HepG2 (cell line): ENCODE data around the gene PIH1D2. TPM values are rescaled to one million over a fixed set of nuclear protein-coding genes. Genes with fewer than 3 reads are reported as not detected.

Source experiments
- ASH2L ChIP-seq: fragments of 300-600, 200-600 bp; sonication (generic); IDR thresholded peaks from 2 replicates; pipeline ENCODE4 v1.7.0; 2017; ENCODE audit warnings: low read depth, mild to moderate bottlenecking, moderate library complexity, mixed read lengths, low read length; ENCODE audit not compliant: insufficient read length
- CBX5 ChIP-seq: sonication (generic); formaldehyde crosslinking; IDR thresholded peaks from 2 replicates; pipeline ENCODE4 v1.4.0; 2020; ENCODE audit warnings: missing genetic modification reagents, borderline replicate concordance
- GABPA ChIP-seq, 2 experiments: IDR thresholded peaks; 2 replicates each; pipeline ENCODE4 v1.6.1; 2011 to 2016; ENCODE audit warnings: low read depth in 2 of 2, low read length in 1 of 2, missing biosample characterization in 1 of 2, missing genetic modification characterization in 1 of 2
- HOXA9 ChIP-seq: sonication (generic); formaldehyde crosslinking; IDR thresholded peaks from 2 replicates; pipeline ENCODE4 v1.8.1; 2022; ENCODE audit warnings: missing genetic modification reagents, mild to moderate bottlenecking, moderate library complexity, borderline replicate concordance
- ISL2 ChIP-seq: sonication (generic); formaldehyde crosslinking; IDR thresholded peaks from 2 replicates; pipeline ENCODE4 v1.5.0; 2020; ENCODE audit warnings: missing genetic modification reagents
- NR3C1 ChIP-seq: sonication (generic); formaldehyde crosslinking; IDR thresholded peaks from 2 replicates; pipeline ENCODE4 v1.4.0; 2020; ENCODE audit warnings: missing genetic modification reagents
- SMYD3 ChIP-seq: sonication (generic); formaldehyde crosslinking; IDR thresholded peaks from 2 replicates; pipeline ENCODE4 v1.8.1; 2023; ENCODE audit warnings: mild to moderate bottlenecking, missing genetic modification reagents
- SP1 ChIP-seq, 2 experiments: fragments of 450-650 bp in 1 of 2; sonication (generic) in 1 of 2; formaldehyde crosslinking in 1 of 2; IDR thresholded peaks; 2 replicates each; pipeline versions ENCODE4 v1.4.0 to v1.6.1; 2016 to 2020; ENCODE audit warnings: missing genetic modification reagents in 1 of 2
- TARDBP ChIP-seq: sonication (generic); formaldehyde crosslinking; IDR thresholded peaks from 2 replicates; pipeline ENCODE4 v1.8.0; 2022; ENCODE audit warnings: mild to moderate bottlenecking, missing genetic modification reagents
- TFDP1 ChIP-seq: IDR thresholded peaks from 2 replicates; pipeline ENCODE4 v1.6.1; 2016; ENCODE audit warnings: missing compliant biosample characterization, missing genetic modification reagents, borderline replicate concordance
- ZNF251 ChIP-seq: sonication (generic); formaldehyde crosslinking; IDR thresholded peaks from 2 replicates; pipeline ENCODE4 v1.9.0; 2021; ENCODE audit warnings: mild to moderate bottlenecking, missing genetic modification reagents
- ZNF253 ChIP-seq: sonication (generic); formaldehyde crosslinking; IDR thresholded peaks from 2 replicates; pipeline ENCODE4 v1.8.0; 2022; ENCODE audit warnings: mild to moderate bottlenecking, missing genetic modification reagents, borderline replicate concordance
- ZNF292 ChIP-seq: sonication (generic); formaldehyde crosslinking; IDR thresholded peaks from 2 replicates; pipeline ENCODE4 v1.8.1; 2022; ENCODE audit warnings: mild to moderate bottlenecking, low read depth, missing genetic modification reagents, borderline replicate concordance
- ZNF441 ChIP-seq: sonication (generic); formaldehyde crosslinking; IDR thresholded peaks from 2 replicates; pipeline ENCODE4 v1.7.0; 2021; ENCODE audit warnings: missing genetic modification reagents, borderline replicate concordance
- ZNF451 ChIP-seq: sonication (generic); formaldehyde crosslinking; IDR thresholded peaks from 2 replicates; pipeline ENCODE4 v1.5.0; 2020; ENCODE audit warnings: mild to moderate bottlenecking, missing genetic modification reagents
- ZNF672 ChIP-seq: sonication (generic); formaldehyde crosslinking; IDR thresholded peaks from 2 replicates; pipeline ENCODE4 v1.8.1; 2022; ENCODE audit warnings: missing genetic modification reagents
- ZNF788 ChIP-seq: sonication (generic); formaldehyde crosslinking; IDR thresholded peaks from 2 replicates; pipeline ENCODE4 v1.5.0; 2020; ENCODE audit warnings: mild to moderate bottlenecking, missing genetic modification reagents, borderline replicate concordance
- polyA plus RNA-seq, 8 experiments: library from polyadenylated mRNA; depleted of rRNA in 3 of 8; stranded (reverse) in 7 of 8; unstranded in 1 of 8; fragments of >200 nt; fragmentation: Illumina TruSeq in 4 of 8; extraction: Trizol in 4 of 8; gene quantifications; 2 replicates each; pipeline versions ENCODE4 v1.2.1 to v1.2.3, GENCODE V29; 2011 to 2016; ENCODE audit warnings: low read depth in 4 of 8, missing spikeins in 1 of 8, mixed read lengths in 1 of 8; ENCODE audit not compliant: insufficient read depth in 1 of 8
- total RNA-seq, 5 experiments: library from RNA; depleted of rRNA; stranded (reverse); fragments of >200 nt; fragmentation: Illumina TruSeq; extraction: Trizol; gene quantifications; 2 replicates each; pipeline ENCODE4 v1.2.3, GENCODE V29; 2016; ENCODE audit warnings: low read depth in 1 of 5
- TF ChIP-seq, protein P1 (sequence below): sonication (generic); formaldehyde crosslinking; IDR thresholded peaks from 2 replicates; pipeline ENCODE4 v1.4.0; 2020; ENCODE audit warnings: low read depth, mild to moderate bottlenecking, missing genetic modification reagents
- TF ChIP-seq, protein P2 (sequence below): sonication (generic); formaldehyde crosslinking; IDR thresholded peaks from 2 replicates; pipeline ENCODE4 v1.4.0; 2020; ENCODE audit warnings: missing genetic modification reagents, borderline replicate concordance
- TF ChIP-seq, protein P3 (sequence below): sonication (generic); formaldehyde crosslinking; IDR thresholded peaks from 2 replicates; pipeline ENCODE4 v1.5.0; 2020; ENCODE audit warnings: missing genetic modification reagents, mild to moderate bottlenecking, borderline replicate concordance

Gene PIH1D2
- total and polyA plus RNA-seq, 2 of the 13 experiments (the other 11 are each of a cell fraction or from before 2014, with no cell fraction given): 0.49 to 2.7 TPM

GRCh38 chr11:112073941-112074811 is at the start of gene PIH1D2, which contains the start of gene NKAPD1 (continued):
- TF ChIP-seq, protein P1, sequence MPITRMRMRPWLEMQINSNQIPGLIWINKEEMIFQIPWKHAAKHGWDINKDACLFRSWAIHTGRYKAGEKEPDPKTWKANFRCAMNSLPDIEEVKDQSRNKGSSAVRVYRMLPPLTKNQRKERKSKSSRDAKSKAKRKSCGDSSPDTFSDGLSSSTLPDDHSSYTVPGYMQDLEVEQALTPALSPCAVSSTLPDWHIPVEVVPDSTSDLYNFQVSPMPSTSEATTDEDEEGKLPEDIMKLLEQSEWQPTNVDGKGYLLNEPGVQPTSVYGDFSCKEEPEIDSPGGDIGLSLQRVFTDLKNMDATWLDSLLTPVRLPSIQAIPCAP (CRISPR knock-in tag): no peak
- TF ChIP-seq TFDP1 (CRISPR knock-in tag) (peak; percentile 34; the same call in 1 of the 2 replicates), TARDBP (CRISPR knock-in tag) (0 out of 2 replicates have a peak, but pooled peaks have one; percentile 45), NR3C1 (CRISPR knock-in tag) (no peak), GABPA (IDR thresholded peaks at IDR 0.05; ENCODE audit: low read depth, low read length) (peak; percentile 88), GABPA (CRISPR knock-in tag; IDR thresholded peaks at IDR 0.05; ENCODE audit: low read depth) (peak; percentile 97), ZNF441 (CRISPR knock-in tag) (no peak), CBX5 (CRISPR knock-in tag) (peak; percentile 66; the same call in 1 of the 2 replicates), ZNF292 (CRISPR knock-in tag) (no peak), ZNF251 (no peak), ASH2L (peak; percentile 99), ISL2 (CRISPR knock-in tag) (0 out of 2 replicates have a peak, but pooled peaks have one; percentile 33), SP1 (IDR thresholded peaks at IDR 0.05) (no peak), SP1 (CRISPR knock-in tag; IDR thresholded peaks at IDR 0.05) (no peak; the same call in 1 of the 2 replicates), ZNF253 (no peak), SMYD3 (no peak), HOXA9 (CRISPR knock-in tag) (no peak), ZNF451 (CRISPR knock-in tag) (no peak), ZNF672 (CRISPR knock-in tag) (no peak), ZNF788 (CRISPR knock-in tag) (no peak; the same call in 1 of the 2 replicates)
- TF ChIP-seq, protein P2, sequence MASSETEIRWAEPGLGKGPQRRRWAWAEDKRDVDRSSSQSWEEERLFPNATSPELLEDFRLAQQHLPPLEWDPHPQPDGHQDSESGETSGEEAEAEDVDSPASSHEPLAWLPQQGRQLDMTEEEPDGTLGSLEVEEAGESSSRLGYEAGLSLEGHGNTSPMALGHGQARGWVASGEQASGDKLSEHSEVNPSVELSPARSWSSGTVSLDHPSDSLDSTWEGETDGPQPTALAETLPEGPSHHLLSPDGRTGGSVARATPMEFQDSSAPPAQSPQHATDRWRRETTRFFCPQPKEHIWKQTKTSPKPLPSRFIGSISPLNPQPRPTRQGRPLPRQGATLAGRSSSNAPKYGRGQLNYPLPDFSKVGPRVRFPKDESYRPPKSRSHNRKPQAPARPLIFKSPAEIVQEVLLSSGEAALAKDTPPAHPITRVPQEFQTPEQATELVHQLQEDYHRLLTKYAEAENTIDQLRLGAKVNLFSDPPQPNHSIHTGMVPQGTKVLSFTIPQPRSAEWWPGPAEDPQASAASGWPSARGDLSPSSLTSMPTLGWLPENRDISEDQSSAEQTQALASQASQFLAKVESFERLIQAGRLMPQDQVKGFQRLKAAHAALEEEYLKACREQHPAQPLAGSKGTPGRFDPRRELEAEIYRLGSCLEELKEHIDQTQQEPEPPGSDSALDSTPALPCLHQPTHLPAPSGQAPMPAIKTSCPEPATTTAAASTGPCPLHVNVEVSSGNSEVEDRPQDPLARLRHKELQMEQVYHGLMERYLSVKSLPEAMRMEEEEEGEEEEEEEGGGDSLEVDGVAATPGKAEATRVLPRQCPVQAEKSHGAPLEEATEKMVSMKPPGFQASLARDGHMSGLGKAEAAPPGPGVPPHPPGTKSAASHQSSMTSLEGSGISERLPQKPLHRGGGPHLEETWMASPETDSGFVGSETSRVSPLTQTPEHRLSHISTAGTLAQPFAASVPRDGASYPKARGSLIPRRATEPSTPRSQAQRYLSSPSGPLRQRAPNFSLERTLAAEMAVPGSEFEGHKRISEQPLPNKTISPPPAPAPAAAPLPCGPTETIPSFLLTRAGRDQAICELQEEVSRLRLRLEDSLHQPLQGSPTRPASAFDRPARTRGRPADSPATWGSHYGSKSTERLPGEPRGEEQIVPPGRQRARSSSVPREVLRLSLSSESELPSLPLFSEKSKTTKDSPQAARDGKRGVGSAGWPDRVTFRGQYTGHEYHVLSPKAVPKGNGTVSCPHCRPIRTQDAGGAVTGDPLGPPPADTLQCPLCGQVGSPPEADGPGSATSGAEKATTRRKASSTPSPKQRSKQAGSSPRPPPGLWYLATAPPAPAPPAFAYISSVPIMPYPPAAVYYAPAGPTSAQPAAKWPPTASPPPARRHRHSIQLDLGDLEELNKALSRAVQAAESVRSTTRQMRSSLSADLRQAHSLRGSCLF (CRISPR knock-in tag): no peak
- TF ChIP-seq, protein P3, sequence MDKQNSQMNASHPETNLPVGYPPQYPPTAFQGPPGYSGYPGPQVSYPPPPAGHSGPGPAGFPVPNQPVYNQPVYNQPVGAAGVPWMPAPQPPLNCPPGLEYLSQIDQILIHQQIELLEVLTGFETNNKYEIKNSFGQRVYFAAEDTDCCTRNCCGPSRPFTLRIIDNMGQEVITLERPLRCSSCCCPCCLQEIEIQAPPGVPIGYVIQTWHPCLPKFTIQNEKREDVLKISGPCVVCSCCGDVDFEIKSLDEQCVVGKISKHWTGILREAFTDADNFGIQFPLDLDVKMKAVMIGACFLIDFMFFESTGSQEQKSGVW (CRISPR knock-in tag): no peak
